ENCODE measurements around the gene ZFYVE1.

- no peak for TF ChIP-seq CTCF (IDR thresholded peaks at IDR 0.05)
- no peak for TF ChIP-seq POLR2AphosphoS5 (IDR thresholded peaks at IDR 0.05)
- TF ChIP-seq POLR2A (IDR thresholded peaks at IDR 0.05) = no peak
These were observed 97.4 kb downstream of the ZFYVE1 start for GRCh38 chr14:72929316-72930080.

Measured in breast epithelium (tissue), 3 donors.